GM19467 (cell line): ENCODE results near the gene CACNA1C.

Experiments
- ATAC-seq: cut with Tn5 transposase; IDR thresholded peaks from one replicate; pipeline ENCODE4 v1.9.1; 2021; ENCODE audit warnings: mild to moderate bottlenecking, moderate library complexity; ENCODE audit not compliant: unreplicated experiment

CACNA1C gene

DNA sequence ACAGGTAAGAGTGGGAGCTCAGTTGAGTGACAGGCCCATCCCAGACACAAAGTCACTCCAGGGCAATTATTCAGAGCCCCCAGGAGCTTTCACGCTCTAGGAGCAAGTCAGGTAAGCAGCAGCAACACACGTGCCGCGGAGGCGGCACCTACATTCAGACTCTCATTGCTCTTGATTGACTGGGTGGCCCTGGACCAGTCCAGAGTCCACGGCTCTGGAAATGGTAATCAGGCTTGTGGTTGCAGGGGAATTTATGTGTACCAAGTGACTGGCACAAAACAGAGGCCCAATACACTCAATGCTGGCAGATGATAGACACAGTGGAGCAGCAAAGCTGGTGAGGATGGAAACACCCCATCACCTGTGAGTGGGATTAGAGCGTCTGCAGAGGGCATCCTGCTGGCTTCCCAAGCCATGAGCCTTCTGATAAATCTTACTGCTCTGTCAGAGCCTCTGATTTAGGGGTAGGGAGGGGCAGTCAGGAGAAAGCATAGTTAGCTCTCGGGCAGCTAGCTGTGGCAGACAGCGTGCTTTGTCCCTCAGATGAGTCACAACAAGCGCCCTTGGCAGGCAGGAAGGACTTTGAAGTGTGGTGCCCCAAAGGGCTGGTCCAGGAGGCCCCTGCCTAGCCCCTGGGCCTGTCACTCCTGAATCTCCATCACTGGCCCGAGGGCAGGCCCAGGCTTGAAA is 344.7 kb downstream of the CACNA1C start:
- no peak for ATAC-seq

DNA sequence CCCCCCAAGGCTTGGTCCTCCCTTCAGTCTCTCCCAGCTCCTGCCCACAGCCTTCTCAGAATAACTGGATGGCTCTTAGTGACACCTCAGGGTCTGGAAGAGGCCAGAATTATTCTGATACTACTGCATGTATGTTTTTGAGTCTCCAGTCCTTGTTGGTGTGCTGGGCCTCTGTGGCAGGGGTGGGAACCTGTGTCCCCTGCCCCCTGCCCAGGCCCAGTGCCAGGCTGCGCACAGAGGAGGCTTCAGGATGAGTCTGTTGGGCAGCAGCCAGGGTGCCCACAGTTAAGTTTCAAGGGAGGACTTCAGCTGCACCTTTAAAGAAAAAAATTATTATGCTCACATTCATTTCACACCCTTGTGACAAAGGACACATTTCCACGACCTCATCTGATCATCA is 348.3 kb downstream of the CACNA1C start:
- no peak for ATAC-seq

DNA sequence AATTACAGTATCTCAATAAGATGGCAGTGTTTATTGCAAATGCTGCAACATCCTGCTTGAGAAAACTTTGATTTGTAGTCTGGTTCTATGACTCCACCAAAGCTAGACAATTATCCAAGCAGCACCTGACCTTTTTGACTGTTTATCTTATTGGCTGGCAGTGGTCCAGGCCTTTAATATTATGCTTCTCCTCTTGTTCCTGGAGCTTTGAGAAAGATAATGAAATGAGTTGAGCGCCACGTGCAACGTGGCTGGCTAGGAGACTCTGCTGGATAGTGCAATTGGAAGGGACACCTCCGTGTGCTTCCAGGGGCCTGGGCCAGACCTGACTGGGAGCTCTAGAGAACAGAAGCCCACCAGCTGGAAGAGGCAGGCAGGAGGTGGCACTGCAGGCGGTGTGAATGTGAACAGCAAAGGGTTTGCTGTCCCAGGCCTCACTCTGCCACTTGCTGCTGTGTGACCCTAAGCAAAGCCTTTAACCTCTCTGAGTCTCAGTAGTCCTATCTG is 349.3 kb downstream of the CACNA1C start:
- ATAC-seq, result no peak

DNA sequence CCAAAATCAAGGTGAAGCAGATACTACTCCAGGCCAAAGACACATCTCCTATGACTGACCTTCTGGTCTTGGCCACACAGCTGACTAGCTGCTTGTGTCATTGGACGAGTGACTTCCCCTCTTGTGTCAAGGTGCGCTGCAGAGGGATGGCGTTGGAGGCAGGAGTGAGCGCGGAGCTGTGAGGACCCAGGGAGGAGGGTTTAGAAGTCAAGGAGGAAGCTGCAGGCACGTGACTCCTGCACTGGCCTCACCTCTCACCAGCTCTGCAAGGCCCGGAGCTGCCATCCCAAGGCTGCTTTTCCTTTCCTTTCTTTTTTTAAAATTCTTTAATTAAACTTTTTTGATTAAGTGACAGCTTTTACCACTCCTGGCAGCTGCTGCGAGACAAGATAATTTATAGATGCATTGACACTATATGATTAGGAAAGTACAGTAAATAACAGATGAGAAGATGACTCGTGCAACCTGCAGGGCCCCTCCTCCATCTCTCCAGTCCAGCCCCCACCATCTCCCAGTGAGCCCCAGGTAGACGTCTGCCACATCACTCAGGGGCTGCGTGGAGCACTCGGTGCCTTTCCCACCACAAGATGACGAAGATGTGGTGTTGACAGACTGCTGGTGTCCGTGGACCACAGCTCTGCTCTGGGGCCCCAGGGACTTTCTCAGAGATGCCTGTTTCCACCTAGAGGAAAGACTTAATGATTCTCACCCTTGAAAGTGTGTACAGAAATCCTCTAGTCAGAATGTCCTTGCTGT is 350.6 kb downstream of the CACNA1C start:
- no peak for ATAC-seq

DNA sequence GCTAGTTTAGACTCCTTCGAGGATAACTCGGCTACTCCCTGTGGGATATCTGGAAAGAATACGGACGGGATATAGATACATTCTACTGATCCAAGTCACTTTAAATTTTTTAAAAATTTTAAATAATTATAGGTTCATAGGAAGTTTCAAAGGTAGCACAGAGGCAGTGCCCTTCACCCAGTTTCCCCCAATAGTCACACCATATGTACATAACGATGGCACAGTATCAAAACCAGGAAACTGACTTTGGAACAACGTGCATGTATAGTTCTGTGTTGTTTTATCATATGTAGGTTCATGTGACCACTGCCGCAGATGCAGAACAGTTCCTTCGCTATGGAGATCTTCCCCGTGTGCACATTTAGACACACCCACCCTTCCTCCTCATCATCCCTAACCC is 352.3 kb downstream of the CACNA1C start:
- no peak for ATAC-seq

DNA sequence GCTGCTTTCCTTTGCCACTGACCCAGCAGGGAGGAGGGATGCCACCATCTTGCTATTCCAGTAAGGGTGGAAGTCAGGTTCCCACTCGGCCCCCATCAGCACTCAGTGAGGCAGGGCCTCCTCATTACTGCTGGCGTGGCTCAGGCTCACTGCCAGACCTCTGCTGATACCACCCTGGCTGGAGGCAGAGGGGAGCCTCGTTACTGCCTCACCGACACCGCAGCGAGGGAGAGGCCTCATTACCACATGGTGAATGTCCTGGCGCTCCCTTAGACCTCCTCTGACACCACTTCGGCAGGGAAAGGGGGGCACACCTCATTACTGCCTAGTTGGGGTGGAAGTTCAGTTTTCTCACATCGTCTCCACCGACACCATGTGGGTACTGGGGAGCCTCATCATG is 354.1 kb downstream of the CACNA1C start:
- ATAC-seq, result no peak

DNA sequence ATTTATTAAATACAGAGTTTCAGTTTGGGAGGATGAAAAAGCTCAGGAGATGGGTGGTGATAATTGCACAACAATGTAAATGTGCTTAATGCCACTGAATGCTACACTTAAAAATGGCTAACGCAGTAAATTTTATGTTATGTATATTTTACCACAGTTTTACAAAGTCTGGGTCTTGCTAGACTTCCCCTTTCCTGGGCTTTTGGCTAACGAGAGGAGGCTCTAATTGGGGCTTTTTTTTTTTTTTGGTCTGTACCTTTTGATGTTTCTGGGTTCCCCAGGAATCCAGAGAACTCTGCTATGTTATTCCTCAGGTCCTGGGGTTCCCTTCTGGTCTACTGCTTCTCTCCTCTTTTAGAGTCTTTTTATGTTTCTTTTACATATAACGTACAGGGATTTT is 355.5 kb downstream of the CACNA1C start:
- no peak for ATAC-seq

DNA sequence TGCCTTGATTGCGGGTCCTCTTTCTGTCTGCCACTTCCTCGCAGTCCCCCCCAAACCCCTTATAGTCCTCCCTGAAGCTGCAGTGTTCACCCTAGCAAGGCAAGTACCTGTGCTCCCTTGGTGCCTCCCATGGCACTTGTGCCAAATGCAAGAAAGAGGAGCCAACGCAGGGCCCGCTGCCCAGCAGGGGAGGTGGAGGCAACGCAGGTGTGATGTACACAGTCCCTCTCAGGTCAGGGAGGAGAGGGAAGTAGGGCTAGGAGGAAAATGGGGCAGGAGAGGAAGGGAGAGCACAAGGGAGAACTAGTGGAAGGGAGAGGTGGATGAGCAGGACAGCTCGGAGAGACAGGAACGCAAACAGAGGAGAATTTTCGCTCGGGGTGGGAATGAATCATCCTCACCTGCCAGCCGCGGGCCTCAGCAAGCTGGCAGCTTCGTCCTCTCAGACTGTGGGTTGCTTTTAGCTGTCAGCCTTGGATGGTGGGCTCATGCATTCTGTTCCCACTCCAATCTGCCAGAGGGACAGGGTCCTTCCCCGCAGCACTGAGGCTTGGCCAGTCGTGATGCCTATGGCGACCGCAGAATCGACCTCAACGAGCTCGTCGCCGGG is 357.0 kb downstream of the CACNA1C start:
- ATAC-seq, result no peak

DNA sequence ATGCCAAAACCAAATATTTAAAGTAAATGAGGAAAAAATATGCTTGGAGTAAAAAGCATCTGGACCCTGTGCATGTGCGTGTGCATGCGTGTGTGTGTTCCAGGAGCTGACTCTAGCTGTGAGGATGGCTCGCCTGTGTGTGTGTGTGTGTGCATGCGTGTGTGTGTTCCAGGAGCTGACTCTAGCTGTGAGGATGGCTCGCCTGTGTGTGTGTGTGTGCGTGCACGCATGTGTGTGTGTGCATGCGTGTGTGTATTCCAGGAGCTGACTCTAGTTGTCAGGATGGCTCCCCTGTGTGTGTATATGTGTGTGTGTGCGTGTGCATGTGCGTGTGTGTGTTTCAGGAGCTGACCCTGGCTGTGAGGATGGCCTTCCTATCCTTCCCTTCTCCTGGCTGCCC is 357.7 kb downstream of the CACNA1C start:
- ATAC-seq, result no peak

DNA sequence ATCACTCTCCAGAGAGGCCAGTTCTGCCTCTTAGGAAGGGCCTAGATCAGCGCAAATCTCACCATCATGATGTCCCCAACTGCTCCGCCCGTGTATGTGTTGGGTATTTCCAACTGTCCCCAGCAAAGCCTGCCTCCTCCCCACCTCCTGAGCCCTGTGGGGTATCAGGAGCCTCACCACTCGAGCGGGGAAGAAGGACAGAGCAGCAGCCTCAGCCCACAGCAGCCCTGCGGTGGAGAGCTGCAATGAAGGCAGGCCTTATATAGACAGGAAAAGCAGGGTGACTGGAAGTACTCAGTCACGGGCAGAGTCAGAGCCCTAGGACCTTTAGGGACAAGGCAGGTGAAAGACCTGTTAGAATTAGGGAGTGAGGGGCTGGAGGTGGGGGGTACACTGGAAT is 358.2 kb downstream of the CACNA1C start:
- ATAC-seq, result no peak

DNA sequence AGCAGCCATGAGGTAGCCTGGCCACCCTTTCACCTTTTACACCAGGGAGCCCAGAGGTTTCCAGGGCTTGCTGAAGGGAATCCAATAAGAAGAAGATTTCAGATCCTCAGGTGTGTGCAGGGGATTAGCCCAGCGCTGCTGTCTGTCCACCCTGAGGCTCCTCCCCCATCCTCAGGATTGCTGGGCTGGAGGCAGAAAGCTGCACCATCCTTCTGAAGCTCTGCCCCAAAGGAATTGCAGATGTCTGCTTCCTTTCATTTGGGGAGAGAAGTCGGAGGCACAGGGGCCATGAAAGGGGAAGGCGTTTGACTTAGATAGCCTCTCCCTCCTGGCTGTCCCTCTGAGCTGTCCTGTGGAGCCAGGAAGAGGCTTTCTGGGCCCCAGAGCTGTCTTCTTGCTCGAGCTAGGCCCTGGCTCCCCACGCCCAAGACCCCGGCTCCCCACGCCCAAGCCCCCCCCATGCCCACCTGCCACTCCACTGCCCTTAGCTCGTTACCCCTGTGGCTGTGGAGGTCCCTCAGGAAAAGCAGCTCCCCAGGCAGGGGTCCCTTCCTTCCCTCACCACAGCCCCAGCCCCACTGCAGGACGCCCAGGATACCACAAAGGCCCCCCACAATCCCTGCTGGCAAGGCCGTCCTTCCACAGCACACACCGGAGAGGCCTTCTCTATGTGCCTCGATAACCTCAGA is 359.0 kb downstream of the CACNA1C start:
- no peak for ATAC-seq

DNA sequence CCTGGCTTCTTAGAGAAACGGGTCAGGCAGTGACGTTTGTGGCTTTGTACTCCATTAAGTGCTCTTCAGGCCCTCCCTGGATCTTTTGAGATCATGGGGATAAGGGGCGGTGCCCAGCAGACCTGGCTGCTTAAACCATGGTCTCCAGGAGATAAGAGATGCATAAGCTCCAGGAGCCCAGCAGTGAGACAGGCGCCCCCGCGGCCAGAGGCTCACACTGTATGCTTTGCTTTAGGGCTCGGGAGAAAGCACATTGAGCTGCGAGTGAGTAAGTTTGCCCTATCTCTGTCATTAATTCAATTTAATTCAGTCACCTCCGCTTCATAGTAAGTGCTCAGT is 359.5 kb downstream of the CACNA1C start:
- no peak for ATAC-seq

DNA sequence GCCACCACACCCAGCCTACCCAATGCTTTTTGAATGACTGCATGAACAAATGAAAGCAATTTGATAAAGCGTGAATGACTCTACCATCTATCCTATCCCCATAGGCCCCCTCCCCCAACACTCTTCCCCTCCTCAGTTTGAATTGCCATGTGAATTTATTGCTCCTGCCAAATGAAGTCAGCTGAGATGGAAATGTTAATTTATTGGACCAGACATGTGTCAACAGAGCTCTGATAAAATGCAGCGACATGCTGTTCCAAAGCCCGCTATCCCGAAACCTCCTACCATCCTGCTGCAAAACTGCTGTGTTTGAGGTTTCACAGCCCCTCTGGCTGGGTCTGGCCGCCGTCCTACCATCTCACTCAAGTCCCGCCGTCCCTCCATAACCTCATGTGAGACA is 360.5 kb downstream of the CACNA1C start:
- no peak for ATAC-seq

DNA sequence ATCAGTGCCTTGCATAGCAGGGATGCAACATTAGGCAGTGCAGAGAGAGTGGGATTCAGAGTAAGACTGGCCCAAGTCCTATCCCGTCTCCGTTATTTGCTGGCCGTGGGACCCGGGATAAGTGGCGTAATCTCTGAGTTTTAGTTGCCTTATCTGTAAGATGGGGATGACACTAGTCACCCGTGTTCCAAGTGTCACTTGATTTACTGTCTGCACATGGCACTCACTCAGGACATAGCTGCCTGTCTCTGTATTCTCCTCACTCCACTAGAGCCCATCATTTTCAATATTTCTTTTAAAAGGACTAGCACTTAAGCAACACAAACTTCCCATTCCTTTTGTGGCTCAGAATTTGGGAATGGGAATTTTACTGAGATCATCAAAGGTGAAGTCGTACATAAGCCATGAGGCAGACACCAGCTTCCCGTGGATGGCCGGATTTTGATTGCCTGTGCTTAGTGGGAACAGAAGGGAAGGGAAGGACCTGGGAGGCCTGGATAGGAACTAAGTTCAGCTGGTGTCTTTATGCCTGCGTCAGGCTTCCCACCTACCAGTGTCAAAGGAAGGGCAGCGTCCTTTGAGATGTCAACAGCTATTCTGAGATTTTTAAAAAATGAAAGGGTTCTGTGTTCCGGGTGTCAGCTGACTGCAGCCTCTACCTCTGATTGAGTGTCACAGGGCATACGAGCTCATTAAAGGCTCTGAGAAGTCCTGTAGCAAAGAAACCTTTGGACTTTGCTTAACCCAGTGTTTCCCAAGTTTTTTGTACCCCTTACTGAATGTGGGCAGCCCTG is 361.4 kb downstream of the CACNA1C start:
- no peak for ATAC-seq

DNA sequence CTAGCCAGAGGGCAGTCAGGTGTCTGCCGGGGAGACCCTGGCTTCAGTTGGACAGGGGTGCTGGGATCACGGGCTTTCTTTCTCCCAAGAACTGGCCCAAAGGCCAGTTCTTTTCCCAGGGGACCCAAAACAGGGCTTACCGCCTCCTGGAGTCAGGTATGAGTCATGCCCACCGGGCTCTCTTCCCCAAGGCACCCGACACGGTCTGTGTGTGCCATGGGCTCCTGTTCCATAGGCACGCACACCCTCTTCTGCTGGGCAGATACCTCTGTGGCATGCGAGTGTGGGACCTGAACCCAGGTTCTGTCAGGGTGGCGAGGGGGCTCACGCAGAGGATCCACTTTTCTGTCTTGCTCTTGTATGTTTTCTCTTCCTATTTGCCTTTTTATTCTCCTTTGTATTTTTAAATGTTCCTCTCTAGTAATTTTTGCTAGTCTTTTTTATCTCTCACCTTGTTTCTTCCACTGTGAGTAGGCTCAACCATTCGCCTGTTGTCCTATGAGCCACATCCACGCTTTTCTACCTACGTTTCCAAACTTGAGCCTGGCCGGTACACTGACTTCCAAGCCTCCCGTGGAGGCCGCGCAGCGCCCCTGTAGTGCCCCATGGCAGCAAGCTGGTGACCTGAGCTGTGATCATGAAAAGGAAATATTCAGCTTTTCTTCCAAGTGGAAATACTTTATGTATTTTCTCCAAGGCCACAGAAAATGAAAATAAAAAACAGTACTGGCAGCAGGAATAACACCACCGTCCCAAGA is 362.2 kb downstream of the CACNA1C start:
- ATAC-seq, result no peak

DNA sequence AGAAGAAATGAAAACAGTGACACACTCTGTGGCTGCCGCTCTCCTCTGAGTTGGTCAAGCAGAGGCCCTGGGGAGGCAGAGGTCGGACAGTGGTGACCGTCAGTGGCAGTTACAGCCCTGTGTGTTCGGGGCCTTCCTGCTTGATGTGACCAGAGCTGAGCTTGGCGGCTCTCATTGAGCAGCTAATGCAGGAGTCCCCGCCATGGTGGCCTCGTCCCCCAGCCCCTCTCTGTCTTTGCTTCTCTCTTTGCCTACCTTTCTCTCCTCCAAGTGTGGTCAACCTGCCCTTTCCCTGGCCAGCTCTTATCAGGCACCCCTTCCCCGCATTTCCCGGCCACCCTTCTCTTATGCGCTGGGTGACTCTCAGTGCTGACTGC is 362.8 kb downstream of the CACNA1C start:
- no peak for ATAC-seq

DNA sequence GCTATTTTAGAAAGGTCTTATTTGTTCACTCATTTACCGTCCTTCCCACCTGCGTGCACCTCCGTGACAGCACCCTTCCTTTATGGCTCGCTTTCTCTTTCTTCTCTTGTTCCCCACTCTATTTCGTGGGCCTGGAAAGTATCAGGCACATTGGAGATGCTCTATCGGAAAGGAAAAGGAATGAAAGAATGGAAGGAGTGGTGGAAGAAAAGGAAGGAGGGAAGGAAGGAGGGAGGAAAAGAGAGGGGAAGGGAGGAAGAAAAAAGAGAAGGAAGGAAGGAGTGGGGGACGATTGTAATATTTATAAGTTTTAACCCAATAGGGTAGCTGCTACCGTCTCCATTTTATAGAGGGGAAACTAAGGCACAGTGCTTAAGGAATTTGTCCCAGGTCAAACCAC is 363.4 kb downstream of the CACNA1C start:
- ATAC-seq, result no peak

DNA sequence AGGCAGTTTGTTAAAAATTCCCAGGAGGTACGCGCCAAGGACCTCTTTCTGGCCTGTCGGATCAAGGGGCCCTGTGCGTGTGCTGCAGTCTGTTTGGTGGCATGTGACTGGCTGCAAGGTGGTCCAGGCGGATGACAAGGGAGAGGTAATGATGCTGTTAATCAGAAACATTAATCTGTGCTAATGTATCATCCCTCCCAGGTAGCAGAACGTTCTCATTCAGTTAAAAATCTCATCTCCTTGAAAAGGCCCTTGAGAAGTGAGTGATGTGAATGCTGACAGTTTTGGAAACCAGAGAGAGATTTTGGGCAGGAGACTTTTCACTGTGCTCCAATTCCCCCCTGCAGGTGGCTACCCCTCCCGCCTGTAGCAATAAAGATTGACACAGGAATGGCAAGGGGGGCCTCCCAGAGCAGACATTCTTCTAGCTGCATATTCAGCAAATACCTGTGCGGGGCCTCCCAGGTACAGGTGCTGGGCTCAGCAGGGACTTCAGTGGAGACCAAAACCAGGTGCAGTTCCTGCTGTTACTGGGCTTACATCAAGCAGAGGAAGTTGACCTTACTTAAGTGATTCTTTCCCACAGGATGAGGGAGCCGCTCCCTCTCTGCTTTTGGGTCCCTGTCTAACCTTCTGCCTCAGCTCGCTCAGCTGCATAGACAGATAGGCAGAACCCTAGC is 364.8 kb downstream of the CACNA1C start:
- no peak for ATAC-seq

DNA sequence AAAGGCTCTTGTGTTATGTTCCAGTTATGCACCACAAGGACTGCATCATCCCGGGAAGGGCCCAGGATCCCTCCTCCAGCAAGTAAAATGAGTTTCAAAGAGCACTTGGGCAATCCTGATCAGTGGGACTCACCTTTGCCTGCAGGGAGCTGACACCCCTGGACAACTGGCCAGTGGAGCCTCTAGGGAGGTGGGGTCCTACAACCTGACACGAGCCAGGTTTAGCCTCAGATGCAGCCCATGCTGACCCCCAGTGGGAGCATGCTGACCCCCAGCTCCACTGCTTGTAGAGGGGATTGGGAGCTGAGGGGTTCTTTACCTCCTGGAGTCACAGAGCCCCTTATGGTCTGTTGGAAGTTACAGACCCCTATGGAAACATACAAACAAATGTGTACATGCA is 365.8 kb downstream of the CACNA1C start:
- no peak for ATAC-seq

DNA sequence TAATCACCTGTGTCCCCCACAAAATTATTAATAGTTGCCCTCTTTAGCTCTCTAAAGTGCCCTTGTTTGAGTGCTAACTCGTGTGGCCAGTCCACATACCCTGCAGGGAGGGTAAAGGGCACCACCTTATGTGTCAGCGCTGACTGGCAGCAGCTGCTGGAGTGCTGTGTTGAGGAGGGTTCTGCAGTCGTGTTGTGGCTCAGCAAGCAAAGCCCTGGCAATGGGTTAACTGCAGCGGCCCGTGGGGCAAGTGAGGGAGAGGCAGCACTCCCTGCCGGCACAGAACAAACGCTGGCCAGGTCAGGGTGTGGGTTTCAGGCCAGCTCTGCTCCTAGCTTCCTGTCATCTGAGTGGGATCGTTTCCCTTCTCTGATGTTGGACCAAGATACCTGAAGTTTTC is 369.8 kb downstream of the CACNA1C start:
- no peak for ATAC-seq
